Renal cortical epithelial cell (primary cell): ENCODE results near the gene MSRB1. TPM values are rescaled to one million over a fixed set of nuclear protein-coding genes. Genes with fewer than 3 reads are reported as not detected.
"Not testable (repeated sequence)": the region's sequence is repeated elsewhere in the genome, so short reads cannot be mapped to it uniquely, and the experiment has no call there.

Experiments used
- DNase-seq: peaks from one replicate; pipeline ENCODE4 v3.0.0-alpha.2; 2011; ENCODE audit warnings: low read depth
- total RNA-seq: library from RNA; depleted of rRNA; stranded (reverse); fragments of >200 nt; gene quantifications from 2 replicates; pipeline ENCODE4 v1.2.3, GENCODE V29; 2014

The MSRB1 gene
- total RNA-seq, 1 donor from 2014 or later, result 9.6 TPM

DNA sequence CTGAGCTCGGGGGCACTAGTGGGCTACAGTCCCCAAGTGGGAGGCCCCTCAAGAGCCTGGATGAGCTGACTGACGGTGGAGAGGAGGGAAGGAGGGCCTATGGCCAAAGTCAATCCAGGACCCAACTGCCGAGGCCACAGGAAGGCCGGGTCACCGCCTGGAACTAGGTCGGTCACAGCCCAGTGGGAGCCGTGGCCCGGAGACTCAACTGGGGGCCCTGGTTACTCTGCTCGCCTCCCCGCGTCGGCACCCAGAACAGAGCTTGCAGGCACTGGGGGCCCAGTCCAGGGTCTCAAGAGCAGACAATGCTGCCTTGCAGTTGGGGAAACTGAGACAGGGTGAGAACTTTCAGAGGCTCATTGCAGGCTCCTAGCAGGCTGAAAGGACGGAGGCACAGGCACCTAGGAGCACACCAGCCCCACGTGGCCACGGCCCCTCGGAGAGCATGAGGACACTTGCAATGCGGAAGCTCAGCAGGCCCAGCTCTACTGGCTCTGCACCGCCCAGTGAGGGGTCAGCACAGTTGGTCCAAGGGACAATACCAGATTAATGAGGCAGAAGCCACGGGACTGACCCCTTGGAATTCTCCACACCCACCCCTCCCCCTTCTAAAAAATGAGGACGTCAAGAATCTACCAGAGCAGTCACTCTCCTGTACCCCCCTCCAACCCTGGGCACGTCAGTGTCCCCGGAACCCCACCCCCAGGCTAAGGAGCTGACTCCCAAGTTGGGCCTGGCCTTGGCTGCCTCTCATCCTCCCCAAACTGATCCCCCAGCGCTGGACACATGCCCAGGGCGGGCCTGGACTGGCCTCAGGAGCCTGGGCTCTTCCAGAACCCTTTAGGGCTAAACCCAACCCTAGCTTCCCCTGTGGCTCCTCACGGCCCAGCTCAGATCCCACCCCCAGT lies 27.0 kb downstream of the MSRB1 start:
- DNase-seq, result no peak

GRCh38 chr16:1914988-1915387 lies 28.0 kb downstream of the MSRB1 start:
- DNase-seq, result no peak

GRCh38 chr16:1914084-1914608 lies 28.9 kb downstream of the MSRB1 start:
- DNase-seq, result no peak

DNA sequence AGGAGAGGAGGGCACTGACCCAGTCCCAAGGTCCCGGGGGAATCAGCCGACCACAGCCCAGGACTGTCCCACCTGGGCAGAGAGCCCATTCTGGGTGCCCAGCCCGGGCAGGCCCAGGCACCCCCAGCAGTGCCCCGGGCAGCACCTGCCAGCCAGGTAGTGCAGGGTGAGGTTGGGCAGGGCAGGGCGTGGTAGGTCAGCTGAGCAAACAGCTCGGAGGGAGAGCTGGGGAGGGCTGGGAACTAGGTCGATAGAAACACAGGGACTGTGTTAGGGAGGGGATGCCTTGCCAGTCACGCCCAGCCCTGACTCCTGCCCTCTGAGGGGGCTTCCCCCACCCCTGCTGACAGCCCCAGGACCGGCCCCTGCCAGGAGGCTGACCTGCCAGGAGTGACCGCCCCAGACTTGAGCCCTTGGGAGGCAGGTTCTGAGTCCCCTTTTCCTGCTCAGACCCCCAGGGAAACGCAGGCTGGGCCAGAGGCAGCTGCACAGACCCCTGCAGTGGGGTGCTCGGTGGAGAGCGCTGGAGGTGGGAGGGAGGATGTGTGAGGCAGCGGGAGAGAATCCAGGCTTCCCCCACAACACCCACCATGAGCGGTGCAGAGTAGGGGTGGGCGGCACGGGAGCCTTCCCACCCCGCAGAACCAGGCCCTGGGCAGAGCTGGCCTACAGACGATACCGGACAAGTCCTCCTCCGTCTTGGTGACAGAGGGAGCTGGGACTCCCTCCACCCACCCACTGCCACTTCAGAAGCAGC lies 29.5 kb downstream of the MSRB1 start:
- DNase-seq, result no peak

DNA sequence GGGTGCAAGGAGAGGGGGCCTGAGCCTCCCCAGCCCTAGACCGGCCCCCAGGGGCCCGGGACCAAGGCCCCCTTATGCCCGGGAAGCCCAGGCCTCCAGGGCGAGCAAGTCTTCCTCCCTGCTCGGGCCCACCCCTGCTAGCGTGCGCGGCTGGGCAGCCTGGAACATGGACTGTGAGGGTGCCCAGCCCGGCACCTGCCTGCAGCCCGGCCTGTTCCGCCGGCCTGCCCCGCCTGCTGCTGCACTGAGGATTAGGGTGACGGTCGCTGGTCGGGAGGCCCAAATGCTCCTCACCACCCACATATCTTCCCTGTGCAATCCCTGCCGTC lies 30.8 kb downstream of the MSRB1 start:
- no peak for DNase-seq

DNA sequence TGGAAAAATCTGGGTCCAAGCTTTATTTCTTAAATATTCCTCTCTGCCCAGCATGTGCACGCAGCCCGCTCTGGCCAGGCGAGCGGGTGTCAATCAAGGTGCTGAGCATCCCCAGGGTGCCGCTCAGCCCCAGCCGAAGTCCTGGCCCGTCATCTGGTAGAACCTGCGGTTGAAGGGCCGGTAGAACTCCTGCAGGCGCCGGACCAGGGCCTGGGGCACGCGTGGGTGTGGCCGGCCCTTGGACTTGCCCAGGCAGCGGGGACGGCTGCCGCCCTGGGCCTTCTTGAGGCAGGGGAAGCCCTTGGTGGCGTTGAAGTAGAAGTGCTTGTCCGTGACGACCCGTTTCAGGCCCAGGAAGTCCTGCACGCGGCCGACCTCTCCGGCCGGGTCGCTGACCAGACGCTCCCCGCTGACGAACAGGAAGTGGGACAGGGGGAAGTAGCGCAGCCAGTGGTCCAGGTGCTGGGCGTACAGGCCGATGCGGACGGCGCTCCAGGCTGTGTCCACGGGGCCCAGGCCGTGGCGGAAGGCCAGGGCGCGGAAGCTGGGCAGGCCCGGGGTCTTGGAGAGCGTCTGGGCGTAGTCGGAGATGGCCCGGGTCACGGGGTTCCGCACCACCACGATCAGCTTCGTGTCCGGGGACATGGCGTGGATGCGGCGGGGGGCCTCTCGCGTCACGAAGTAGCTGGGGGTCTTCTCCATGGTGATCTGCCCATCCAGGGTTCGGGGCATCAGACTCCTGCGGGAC lies 31.4 kb downstream of the MSRB1 start:
- no peak for DNase-seq

- DNase-seq, result no peak
Observed at GRCh38 chr16:1909561-1910231, 33.3 kb downstream of the MSRB1 start.

DNA sequence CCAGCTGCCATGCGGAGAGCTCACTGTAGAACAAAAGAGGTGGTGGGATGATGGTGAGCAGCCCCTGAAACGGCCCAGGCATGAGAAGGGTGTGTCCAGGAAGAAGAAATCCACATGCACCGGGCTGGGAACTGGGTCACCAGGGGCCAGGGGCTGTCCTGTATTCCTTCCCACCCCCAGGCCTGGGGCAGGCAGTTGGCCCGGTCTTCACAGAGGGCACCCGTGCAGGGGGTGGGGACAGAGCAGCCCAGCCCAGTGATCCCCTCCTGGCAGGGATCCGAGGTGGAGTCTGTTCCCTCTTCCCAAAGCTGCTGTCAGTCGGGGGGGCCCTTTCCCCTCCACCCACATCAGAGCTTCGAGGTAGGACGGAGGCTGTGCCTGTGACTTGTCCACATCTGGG lies 34.0 kb downstream of the MSRB1 start:
- no peak for DNase-seq

GRCh38 chr16:1908184-1908583 lies 34.8 kb downstream of the MSRB1 start:
- no peak for DNase-seq

DNA sequence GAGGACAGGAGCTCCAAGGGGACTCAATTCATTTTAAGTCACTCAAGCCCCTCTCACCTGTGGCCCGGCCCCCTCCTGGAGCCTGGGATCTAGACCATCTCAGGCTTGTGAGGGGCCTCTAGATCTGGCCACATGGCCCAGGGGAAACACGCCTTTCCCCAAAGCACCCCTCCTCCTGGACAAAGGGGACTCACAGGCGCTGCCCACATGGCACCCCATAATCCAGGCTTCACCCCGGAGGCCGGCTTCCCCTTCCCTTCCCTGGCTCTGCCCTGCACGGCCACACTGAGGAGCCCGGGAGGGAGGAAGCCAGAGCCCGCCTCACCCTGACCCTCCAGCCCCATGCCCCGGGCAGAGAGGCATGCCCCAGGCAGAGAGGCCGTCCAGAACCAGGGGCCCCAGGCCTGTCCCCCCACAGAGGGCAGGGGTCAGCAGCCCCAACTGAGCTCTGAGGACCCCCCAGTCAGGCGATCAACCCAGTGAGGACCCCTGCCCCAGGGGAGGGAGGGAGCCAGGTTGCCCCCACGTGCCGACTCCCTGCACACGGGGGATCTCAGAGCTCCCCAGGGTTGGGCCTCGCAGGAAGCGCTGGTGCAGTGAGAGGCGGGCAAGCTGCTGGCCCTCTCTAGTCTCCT lies 35.7 kb downstream of the MSRB1 start:
- no peak for DNase-seq

GRCh38 chr16:1906846-1907165 lies 36.2 kb downstream of the MSRB1 start:
- DNase-seq, result no peak

DNA sequence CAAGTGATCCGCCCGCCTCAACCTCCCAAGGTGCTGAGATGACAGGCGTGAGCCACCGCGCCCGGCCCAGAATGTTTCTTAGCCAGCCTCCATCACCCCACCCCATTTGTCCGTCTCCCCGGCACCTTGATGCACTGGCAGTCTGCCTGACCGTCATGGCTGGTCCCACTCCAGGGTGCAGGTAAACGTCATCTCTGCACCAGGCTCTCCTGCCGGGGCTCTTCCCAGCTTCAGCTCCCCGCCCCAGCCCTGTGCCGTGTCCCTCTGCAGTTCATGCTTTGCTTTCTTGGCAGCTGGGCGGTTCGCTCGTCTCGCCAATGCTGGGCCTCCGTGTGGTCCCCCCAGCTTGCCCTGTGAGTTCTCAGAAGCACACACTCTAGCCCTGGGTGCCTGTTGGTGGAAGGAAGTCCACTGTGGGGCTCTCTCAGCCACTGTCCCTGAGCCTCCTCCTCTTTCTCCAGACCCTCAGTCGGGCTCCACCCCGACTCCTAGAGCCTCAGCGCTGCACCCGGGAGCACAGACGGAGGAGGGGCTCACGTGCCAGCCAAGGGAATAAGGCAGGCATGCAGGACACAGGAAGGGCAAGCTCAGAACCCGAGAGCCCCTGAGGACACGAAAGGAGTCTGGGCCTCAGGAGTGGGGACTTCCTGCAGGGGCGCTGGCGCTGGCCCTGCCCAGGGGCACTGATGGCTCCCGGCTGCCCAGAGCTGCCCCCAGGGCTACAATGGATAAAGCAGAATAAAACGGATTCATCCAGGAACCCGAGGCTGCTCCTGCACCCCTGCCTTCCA lies 36.7 kb downstream of the MSRB1 start:
- DNase-seq, result no peak

- no peak for DNase-seq
Observed at GRCh38 chr16:1903845-1904840, 38.9 kb downstream of the MSRB1 start.

DNA sequence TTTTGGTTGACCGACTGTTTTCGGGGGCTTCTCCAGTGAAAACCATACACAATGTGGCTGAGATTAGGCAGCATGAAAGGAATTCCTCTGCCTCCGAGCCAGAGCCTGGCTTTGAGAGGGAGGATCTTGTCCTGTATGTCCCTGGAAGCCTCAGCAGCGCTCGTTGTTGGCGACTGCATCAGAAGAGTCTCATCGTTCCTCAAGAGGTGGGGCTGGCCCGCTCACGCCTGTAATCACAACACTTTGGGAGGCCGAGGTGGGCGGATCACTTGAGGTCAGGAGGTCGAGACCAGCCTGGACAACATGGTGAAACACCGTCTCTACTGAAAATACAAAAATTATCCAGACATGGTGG lies 39.8 kb downstream of the MSRB1 start:
- no peak for DNase-seq

GRCh38 chr16:1902547-1903219 lies 40.3 kb downstream of the MSRB1 start:
- DNase-seq, result no peak

DNA sequence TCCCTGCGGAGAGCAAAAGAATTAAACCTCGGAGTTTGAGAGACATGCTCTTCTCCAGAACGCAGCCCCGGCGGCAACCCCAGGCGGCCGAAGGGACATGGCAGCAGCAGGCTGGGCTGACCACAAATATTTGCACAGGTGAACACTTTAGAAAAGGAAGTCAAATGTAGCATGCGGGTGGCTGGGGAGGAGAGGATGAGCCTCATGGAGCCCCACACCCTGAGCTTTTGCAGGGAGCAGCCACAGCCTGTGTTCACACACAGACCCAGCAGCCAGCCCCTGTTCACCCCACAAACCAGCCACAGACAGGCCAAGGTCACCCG lies 42.6 kb downstream of the MSRB1 start:
- DNase-seq, result no peak

DNA sequence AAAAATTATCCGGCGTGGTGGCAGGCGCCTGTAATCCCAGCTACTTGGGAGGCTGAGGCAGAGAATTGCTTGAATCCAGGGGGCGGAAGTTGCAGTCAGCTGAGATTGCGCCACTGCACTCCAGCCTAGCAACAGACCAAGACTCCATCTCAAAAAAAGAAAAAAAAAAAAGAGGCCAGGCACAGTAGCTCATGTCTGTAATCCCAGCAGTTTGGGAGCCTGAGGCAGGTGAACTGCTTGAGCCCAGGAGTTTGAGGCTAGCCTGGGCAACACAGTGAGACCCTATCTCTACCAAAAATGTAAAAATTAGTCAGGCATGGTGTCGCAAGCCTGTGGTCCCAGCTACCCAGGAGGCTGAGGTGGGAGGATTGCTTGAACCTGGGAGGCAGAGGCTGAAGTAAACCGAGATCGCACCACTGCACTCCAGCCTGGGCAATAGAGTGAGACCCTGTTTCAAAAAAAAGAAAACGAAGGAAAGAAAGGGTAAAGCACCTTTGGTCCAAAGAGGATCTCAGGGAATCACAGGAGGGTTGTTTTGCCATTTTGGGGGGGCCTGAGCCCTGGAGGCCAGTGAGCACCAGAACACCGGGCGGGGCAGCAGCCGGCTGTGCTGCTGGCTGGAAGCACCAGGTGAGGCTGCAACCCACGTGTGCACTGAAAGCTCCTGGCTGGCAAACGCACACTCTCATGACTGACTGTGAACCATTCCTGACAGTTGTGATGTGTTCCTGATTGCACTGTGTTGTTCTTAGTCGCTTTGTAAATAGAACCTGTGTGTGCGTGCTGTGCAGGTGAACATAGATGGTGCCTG lies 43.2 kb downstream of the MSRB1 start:
- no peak for DNase-seq

DNA sequence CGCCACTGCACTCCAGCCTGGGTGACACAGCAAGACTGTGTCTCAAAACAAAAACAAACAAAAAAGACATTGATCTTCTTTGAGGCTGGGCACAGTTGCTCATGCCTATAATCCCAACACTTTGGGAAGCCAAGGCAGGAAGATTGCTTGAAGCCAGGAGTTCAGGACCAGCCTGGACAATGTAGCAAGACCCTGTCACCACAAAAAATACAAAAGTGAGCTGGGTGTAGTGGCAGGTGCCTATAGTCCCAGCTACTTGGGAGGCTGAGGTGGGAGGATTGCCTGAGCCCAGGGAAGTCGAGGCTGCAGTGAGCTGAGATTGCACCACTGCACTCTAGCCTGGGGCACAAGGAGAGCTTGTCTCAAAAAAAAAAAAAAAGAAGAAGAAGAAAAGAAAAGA lies 45.3 kb downstream of the MSRB1 start:
- DNase-seq, result not testable (repeated sequence)
